ENCODE measurements around the gene RAD21L1.

Gene RAD21L1

GRCh38 chr20:1187605-1188171, 38.2 kb upstream of the RAD21L1 start:
- no peak for DNase-seq (ENCODE audit: extremely low spot score)
- TF ChIP-seq L3MBTL2 (conservative IDR thresholded peaks at IDR 0.05) = no peak
- no peak for TF ChIP-seq LEF1 (IDR thresholded peaks at IDR 0.05; ENCODE audit: borderline replicate concordance)
- TF ChIP-seq CTBP1 (IDR thresholded peaks at IDR 0.05; ENCODE audit: borderline replicate concordance) = no peak
- TF ChIP-seq ELF4 (IDR thresholded peaks at IDR 0.05) = no peak
- TF ChIP-seq HDGF (IDR thresholded peaks at IDR 0.05; ENCODE audit: borderline replicate concordance) = no peak
- no peak for TF ChIP-seq SP1 (IDR thresholded peaks at IDR 0.05)
- TF ChIP-seq PKNOX1 (IDR thresholded peaks at IDR 0.05) = no peak
- TF ChIP-seq TARDBP (IDR thresholded peaks at IDR 0.05) = no peak
- TF ChIP-seq NFRKB (IDR thresholded peaks at IDR 0.05) = no peak
- TF ChIP-seq ZNF384 (IDR thresholded peaks at IDR 0.05) = no peak
- TF ChIP-seq SUZ12 (IDR thresholded peaks at IDR 0.05) = no peak
- no peak for TF ChIP-seq FOXM1 (IDR thresholded peaks at IDR 0.05; ENCODE audit: borderline replicate concordance)
- no peak for TF ChIP-seq FOXA1 (IDR thresholded peaks at IDR 0.05)
- TF ChIP-seq ARNT (IDR thresholded peaks at IDR 0.05) = no peak
- no peak for TF ChIP-seq BHLHE40 (IDR thresholded peaks at IDR 0.05; ENCODE audit: borderline replicate concordance)
- CTCF ChIA-PET = no interaction called here
- POLR2A ChIA-PET = interaction anchor here (0.9 kb wide), 1 partner anchor 26 kb away, joined by 3 read pairs; no protein-coding TSS in a partner anchor

GRCh38 chr20:1188347-1188746, 37.5 kb upstream of the RAD21L1 start:
- no peak for TF ChIP-seq FOXK2 (IDR thresholded peaks at IDR 0.05)
- TF ChIP-seq TARDBP (IDR thresholded peaks at IDR 0.05) = no peak
- no peak for TF ChIP-seq FOXM1 (IDR thresholded peaks at IDR 0.05; ENCODE audit: borderline replicate concordance)
- no peak for TF ChIP-seq FOXA1 (IDR thresholded peaks at IDR 0.05)
- TF ChIP-seq L3MBTL2 (conservative IDR thresholded peaks at IDR 0.05) = no peak
- no peak for TF ChIP-seq SP1 (IDR thresholded peaks at IDR 0.05)
- no peak for TF ChIP-seq SUZ12 (IDR thresholded peaks at IDR 0.05)
- TF ChIP-seq ELF4 (IDR thresholded peaks at IDR 0.05) = no peak
- no peak for TF ChIP-seq NFRKB (IDR thresholded peaks at IDR 0.05)
- TF ChIP-seq CTBP1 (IDR thresholded peaks at IDR 0.05; ENCODE audit: borderline replicate concordance) = no peak
- TF ChIP-seq HDGF (IDR thresholded peaks at IDR 0.05; ENCODE audit: borderline replicate concordance) = no peak
- no peak for TF ChIP-seq LEF1 (IDR thresholded peaks at IDR 0.05; ENCODE audit: borderline replicate concordance)

GRCh38 chr20:1189827-1190226, 36.0 kb upstream of the RAD21L1 start:
- CTCF ChIA-PET = no interaction called here
- no peak for DNase-seq (ENCODE audit: extremely low spot score)
- TF ChIP-seq ARNT (IDR thresholded peaks at IDR 0.05) (no peak), ELF4 (IDR thresholded peaks at IDR 0.05) (no peak), HDGF (IDR thresholded peaks at IDR 0.05; ENCODE audit: borderline replicate concordance) (no peak), ZNF384 (IDR thresholded peaks at IDR 0.05) (no peak), LEF1 (IDR thresholded peaks at IDR 0.05; ENCODE audit: borderline replicate concordance) (no peak), NFRKB (IDR thresholded peaks at IDR 0.05) (no peak)
- POLR2A ChIA-PET = no interaction called here

More at GRCh38 chr20:1188347-1188746, 37.5 kb upstream of the RAD21L1 start:
- POLR2A ChIA-PET = no interaction called here
- DNase-seq (ENCODE audit: extremely low spot score) = no peak
- CTCF ChIA-PET = no interaction called here

GRCh38 chr20:1190847-1191246, 35.0 kb upstream of the RAD21L1 start:
- POLR2A ChIA-PET = no interaction called here
- DNase-seq (ENCODE audit: extremely low spot score) = no peak
- TF ChIP-seq ELF4 (IDR thresholded peaks at IDR 0.05) (no peak), BHLHE40 (IDR thresholded peaks at IDR 0.05; ENCODE audit: borderline replicate concordance) (no peak), NFRKB (IDR thresholded peaks at IDR 0.05) (no peak), PKNOX1 (IDR thresholded peaks at IDR 0.05) (no peak), FOXM1 (IDR thresholded peaks at IDR 0.05; ENCODE audit: borderline replicate concordance) (no peak), SP1 (IDR thresholded peaks at IDR 0.05) (no peak), ZNF384 (IDR thresholded peaks at IDR 0.05) (no peak), ARNT (IDR thresholded peaks at IDR 0.05) (no peak), FOXA1 (IDR thresholded peaks at IDR 0.05) (no peak), TARDBP (IDR thresholded peaks at IDR 0.05) (no peak), L3MBTL2 (conservative IDR thresholded peaks at IDR 0.05) (no peak), CTBP1 (IDR thresholded peaks at IDR 0.05; ENCODE audit: borderline replicate concordance) (no peak), FOXK2 (IDR thresholded peaks at IDR 0.05) (no peak), LEF1 (IDR thresholded peaks at IDR 0.05; ENCODE audit: borderline replicate concordance) (no peak), HDGF (IDR thresholded peaks at IDR 0.05; ENCODE audit: borderline replicate concordance) (no peak), SUZ12 (IDR thresholded peaks at IDR 0.05) (no peak)
- CTCF ChIA-PET = no interaction called here

- ChIA-PET POLR2A (no interaction called here), CTCF (no interaction called here)
- no peak for DNase-seq (ENCODE audit: extremely low spot score)
- TF ChIP-seq NFRKB (IDR thresholded peaks at IDR 0.05) (no peak), L3MBTL2 (conservative IDR thresholded peaks at IDR 0.05) (no peak), TARDBP (IDR thresholded peaks at IDR 0.05) (no peak), FOXA1 (IDR thresholded peaks at IDR 0.05) (no peak), BHLHE40 (IDR thresholded peaks at IDR 0.05; ENCODE audit: borderline replicate concordance) (no peak), ARNT (IDR thresholded peaks at IDR 0.05) (no peak), ELF4 (IDR thresholded peaks at IDR 0.05) (no peak), SUZ12 (IDR thresholded peaks at IDR 0.05) (no peak), LEF1 (IDR thresholded peaks at IDR 0.05; ENCODE audit: borderline replicate concordance) (no peak), CTBP1 (IDR thresholded peaks at IDR 0.05; ENCODE audit: borderline replicate concordance) (no peak), ZNF384 (IDR thresholded peaks at IDR 0.05) (no peak), HDGF (IDR thresholded peaks at IDR 0.05; ENCODE audit: borderline replicate concordance) (no peak), PKNOX1 (IDR thresholded peaks at IDR 0.05) (no peak), FOXM1 (IDR thresholded peaks at IDR 0.05; ENCODE audit: borderline replicate concordance) (no peak), FOXK2 (IDR thresholded peaks at IDR 0.05) (no peak), SP1 (IDR thresholded peaks at IDR 0.05) (no peak)
These were observed 34.5 kb upstream of the RAD21L1 start for GRCh38 chr20:1191299-1191698.

GRCh38 chr20:1195226-1195625, 30.6 kb upstream of the RAD21L1 start:
- no peak for DNase-seq (ENCODE audit: extremely low spot score)
- TF ChIP-seq LEF1 (IDR thresholded peaks at IDR 0.05; ENCODE audit: borderline replicate concordance) (no peak), ARNT (IDR thresholded peaks at IDR 0.05) (no peak)
- POLR2A ChIA-PET = no interaction called here
- CTCF ChIA-PET = no interaction called here
